Loucy (cell line): ENCODE results near the gene SYT2.
"Not testable (repeated sequence)": the region's sequence is repeated elsewhere in the genome, so short reads cannot be mapped to it uniquely, and the experiment has no call there.

Experiments
- H2AFZ ChIP-seq: fragments of 200-600 bp; sonication (generic); 2 replicates; pipeline ENCODE4 v1.6.0; 2016; ENCODE audit warnings: antibody characterized with exemption, mild to moderate bottlenecking, low read length, moderate library complexity
- H3F3A ChIP-seq: fragments of 200-600 bp; 2 replicates; pipeline ENCODE4 v1.6.0; 2016; ENCODE audit warnings: antibody characterized with exemption, low read depth, mild to moderate bottlenecking
- H3K27me3 ChIP-seq: fragments of 200-600 bp; sonication (generic); 2 replicates; pipeline ENCODE4 v1.6.1; 2014; ENCODE audit warnings: low read length, mild to moderate bottlenecking; ENCODE audit not compliant: insufficient read depth, poor library complexity, severe bottlenecking
- H3K36me3 ChIP-seq: fragments of 200-600 bp; sonication (generic); 2 replicates; pipeline ENCODE4 v1.6.1; 2016; ENCODE audit warnings: low read length; ENCODE audit not compliant: insufficient read depth
- H3K4me1 ChIP-seq: fragments of 200-600 bp; sonication (generic); 2 replicates; pipeline ENCODE4 v1.5.1; 2014; ENCODE audit warnings: low read length, mild to moderate bottlenecking; ENCODE audit not compliant: insufficient read depth, poor library complexity, severe bottlenecking
- H3K4me2 ChIP-seq: fragments of 200-600 bp; sonication (generic); 2 replicates; pipeline ENCODE4 v1.6.0; 2014; ENCODE audit warnings: antibody characterized with exemption, low read length, low read depth, mild to moderate bottlenecking; ENCODE audit not compliant: poor library complexity, severe bottlenecking
- H3K4me3 ChIP-seq: fragments of 200-600 bp; sonication (generic); 2 replicates; pipeline ENCODE4 v1.5.1; 2014; ENCODE audit warnings: low read length, mild to moderate bottlenecking, mixed read lengths; ENCODE audit not compliant: poor library complexity, severe bottlenecking
- H3K79me2 ChIP-seq: fragments of 200-600 bp; sonication (generic); 2 replicates; pipeline ENCODE4 v1.6.1; 2014; ENCODE audit warnings: low read length; ENCODE audit not compliant: insufficient read depth
- H3K9ac ChIP-seq: fragments of 200-600 bp; sonication (generic); 2 replicates; pipeline ENCODE4 v1.6.0; 2014; ENCODE audit warnings: mild to moderate bottlenecking, low read depth, low read length, moderate library complexity; ENCODE audit not compliant: poor library complexity, severe bottlenecking
- H3K9me2 ChIP-seq: fragments of 200-600 bp; sonication (generic); replicated peaks from 2 replicates; pipeline ENCODE4 v1.6.1; 2016; ENCODE audit warnings: low read depth, low read length, mixed read lengths
- H3K9me3 ChIP-seq: fragments of 200-600 bp; sonication (generic); 2 replicates; pipeline ENCODE4 v1.6.1; 2014; ENCODE audit warnings: mild to moderate bottlenecking, antibody characterized with exemption, low read length, low read depth; ENCODE audit not compliant: insufficient read depth
- H4K20me1 ChIP-seq: fragments of 200-600 bp; sonication (generic); 2 replicates; pipeline ENCODE4 v1.6.0; 2014; ENCODE audit warnings: antibody characterized with exemption, low read length, mild to moderate bottlenecking; ENCODE audit not compliant: insufficient read depth, poor library complexity, severe bottlenecking
- EZH2phosphoT487 ChIP-seq: fragments of 200-600 bp; IDR thresholded peaks from 2 replicates; pipeline ENCODE4 v1.6.1; 2018; ENCODE audit warnings: antibody characterized with exemption, mild to moderate bottlenecking, moderate library complexity, borderline replicate concordance
- TF ChIP-seq, protein P1 (sequence below): fragments of 200-600 bp; sonication (generic); conservative IDR thresholded peaks from 2 replicates; pipeline ENCODE4 v1.5.1; 2014; ENCODE audit warnings: mild to moderate bottlenecking, antibody characterized with exemption, low read length

Gene SYT2

DNA sequence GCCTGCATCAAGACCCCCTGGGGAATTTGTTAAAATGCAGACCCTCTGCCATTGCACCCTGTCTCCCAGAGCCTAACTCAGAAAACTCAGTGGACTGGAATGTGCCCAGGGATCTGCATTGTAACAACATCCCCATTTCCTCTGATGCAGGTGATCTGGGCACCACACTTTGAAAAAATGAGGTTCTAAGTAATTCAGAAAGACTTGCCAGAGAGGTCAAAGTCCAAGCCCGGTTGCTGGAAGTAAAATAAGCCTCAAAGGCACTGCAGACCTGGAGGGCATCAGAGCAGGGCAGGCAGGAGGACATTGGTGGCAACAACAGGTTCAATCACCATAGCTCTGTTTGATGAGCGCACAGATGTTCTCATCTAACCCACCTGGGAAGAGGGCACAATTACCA lies 90.7 kb downstream of the SYT2 start:
- H3K4me2 ChIP-seq, result no peak overlapping the region
- no peak for TF ChIP-seq EZH2phosphoT487
- TF ChIP-seq, protein P1, sequence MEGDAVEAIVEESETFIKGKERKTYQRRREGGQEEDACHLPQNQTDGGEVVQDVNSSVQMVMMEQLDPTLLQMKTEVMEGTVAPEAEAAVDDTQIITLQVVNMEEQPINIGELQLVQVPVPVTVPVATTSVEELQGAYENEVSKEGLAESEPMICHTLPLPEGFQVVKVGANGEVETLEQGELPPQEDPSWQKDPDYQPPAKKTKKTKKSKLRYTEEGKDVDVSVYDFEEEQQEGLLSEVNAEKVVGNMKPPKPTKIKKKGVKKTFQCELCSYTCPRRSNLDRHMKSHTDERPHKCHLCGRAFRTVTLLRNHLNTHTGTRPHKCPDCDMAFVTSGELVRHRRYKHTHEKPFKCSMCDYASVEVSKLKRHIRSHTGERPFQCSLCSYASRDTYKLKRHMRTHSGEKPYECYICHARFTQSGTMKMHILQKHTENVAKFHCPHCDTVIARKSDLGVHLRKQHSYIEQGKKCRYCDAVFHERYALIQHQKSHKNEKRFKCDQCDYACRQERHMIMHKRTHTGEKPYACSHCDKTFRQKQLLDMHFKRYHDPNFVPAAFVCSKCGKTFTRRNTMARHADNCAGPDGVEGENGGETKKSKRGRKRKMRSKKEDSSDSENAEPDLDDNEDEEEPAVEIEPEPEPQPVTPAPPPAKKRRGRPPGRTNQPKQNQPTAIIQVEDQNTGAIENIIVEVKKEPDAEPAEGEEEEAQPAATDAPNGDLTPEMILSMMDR, result no peak
- no peaks in the 10 kb centered on the region for H3F3A ChIP-seq
- no peaks in the 10 kb centered on the region for H3K9me3 ChIP-seq
- no peaks in the 10 kb centered on the region for H4K20me1 ChIP-seq
- no peaks in the 10 kb centered on the region for H3K79me2 ChIP-seq
- H3K9ac ChIP-seq, result no peak overlapping the region
- H3K4me3 ChIP-seq, result no peak overlapping the region
- H2AFZ ChIP-seq, result no peak overlapping the region
- H3K9me2 ChIP-seq, result no peaks in the 10 kb centered on the region
- H3K27me3 ChIP-seq, result no peaks in the 10 kb centered on the region
- H3K36me3 ChIP-seq, result no peaks in the 10 kb centered on the region
- peaks cover 17% of the 10 kb centered on the region for H3K4me1 ChIP-seq

DNA sequence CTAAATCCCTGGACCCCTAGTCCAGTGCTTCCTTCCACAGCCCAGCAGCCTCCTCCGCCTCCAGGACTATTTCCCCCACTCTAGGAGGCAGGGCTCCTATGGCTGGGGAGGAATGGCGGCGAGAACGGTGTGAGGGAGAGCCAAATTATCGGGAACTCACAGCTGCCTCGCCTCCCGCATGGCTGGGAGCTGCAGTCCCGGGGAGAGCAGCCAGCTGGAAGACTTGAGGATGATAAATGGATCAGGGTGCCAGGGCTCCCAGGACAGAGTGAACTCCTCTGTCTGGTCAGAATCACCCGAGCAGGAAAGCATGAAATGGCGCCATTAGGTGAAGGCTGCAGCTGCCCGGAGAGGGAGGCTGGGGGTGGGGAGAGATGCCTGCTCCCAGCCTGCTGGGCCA lies 91.2 kb downstream of the SYT2 start:
- not testable (repeated sequence) for H3K9me2 ChIP-seq, H3K9me3 ChIP-seq, H4K20me1 ChIP-seq, H3K79me2 ChIP-seq, H3K9ac ChIP-seq, H2AFZ ChIP-seq, H3F3A ChIP-seq, H3K4me2 ChIP-seq, H3K27me3 ChIP-seq, H3K4me3 ChIP-seq, H3K36me3 ChIP-seq
- H3K4me1 ChIP-seq, result peaks cover 17% of the 10 kb centered on the region

DNA sequence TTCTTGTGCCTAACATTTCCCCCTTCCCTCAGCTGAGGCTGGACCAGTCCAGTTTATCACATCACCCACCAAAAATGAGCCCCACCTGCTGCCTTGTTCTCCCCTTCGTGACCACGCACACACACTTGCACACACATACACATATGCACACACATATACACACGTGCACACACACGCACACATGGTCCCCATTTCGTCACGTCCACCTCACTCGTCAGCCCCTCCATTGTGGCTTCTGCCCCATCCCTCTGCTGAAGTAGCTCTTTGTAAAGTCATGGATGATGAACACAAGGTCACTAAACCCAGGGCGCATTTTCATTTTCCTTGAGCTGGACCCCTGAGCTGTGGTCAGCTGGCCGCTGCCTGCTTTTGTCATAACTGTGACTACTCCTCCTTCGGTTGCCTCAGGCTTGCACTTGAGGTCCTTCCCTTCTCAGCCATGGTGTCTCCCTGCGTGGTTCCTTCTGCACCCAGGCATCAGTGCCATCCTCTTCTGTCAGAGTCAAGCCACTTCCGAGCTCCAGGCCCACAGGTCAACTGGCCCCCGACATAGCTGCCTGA lies 93.8 kb downstream of the SYT2 start:
- Histone ChIP-seq H3K4me2 (no peak overlapping the region), H3K36me3 (no peaks in the 10 kb centered on the region), H3K79me2 (no peaks in the 10 kb centered on the region), H3K9me3 (no peaks in the 10 kb centered on the region), H4K20me1 (no peaks in the 10 kb centered on the region), H3K9ac (no peak overlapping the region), H3F3A (no peaks in the 10 kb centered on the region), H3K4me1 (peaks cover 17% of the 10 kb centered on the region), H2AFZ (no peak overlapping the region), H3K9me2 (no peaks in the 10 kb centered on the region), H3K27me3 (no peaks in the 10 kb centered on the region), H3K4me3 (no peak overlapping the region)
- no peak for TF ChIP-seq EZH2phosphoT487
- TF ChIP-seq, protein P1, result no peak
